ENCODE results near the gene TMEM91. TPM values are rescaled to one million over a fixed set of nuclear protein-coding genes. Genes with fewer than 3 reads are reported as not detected.
A peak's percentile ranks its signal among the peaks of the same experiment; 100 is the strongest.
"Not testable (repeated sequence)": the region's sequence is repeated elsewhere in the genome, so short reads cannot be mapped to it uniquely, and the experiment has no call there.

Gene TMEM91
- polyA plus RNA-seq, 1 donor, result 13.8 TPM

DNA sequence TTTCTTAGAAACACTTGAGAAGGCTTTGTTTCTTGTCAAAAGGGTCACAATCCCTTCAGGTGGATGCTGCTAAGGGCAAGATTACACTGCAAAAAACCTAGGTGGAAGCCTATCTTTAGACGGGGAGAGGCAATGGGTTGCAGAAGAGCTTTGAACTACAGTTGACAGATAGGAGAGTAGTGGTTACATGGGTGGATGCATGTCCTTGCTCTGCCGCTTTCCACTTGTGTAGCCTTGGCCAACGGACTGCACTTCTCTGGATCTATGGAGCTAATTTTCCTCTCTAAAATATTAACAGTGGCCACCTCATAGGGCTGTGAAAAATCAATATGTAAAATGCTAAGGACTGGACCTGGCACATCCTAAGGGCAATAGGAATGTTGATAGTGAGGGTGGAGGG, 22.3 kb downstream of the TMEM91 start:
- H3K27ac ChIP-seq (ENCODE audit: low read length), result no peak overlapping the region
- peak overlapping the region; percentile 82 for H3K4me3 ChIP-seq (ENCODE audit: low read length)

DNA sequence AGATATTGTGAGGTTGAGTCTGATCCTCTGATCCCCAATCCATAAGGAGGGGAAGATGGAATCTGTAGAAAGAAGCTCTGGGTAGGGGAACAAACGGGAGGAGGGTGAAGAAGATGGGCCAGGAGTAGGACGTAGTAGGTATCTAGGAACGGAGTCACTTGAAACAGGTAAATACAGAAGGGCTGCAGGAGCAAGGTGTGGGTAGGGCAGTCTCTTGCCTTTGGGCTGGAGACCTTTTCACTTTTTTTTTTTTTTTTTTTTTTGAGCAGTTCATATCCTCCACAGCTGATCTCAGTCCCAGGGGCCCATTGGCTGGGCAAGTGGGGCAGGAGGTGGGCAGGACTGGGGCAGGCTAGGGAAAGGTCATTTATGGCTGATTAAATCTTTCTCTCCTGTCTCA, 22.8 kb downstream of the TMEM91 start:
- Histone ChIP-seq H3K27me3 (ENCODE audit: control insufficient read depth, insufficient read depth, low read length) (no peaks in the 10 kb centered on the region), H3K4me1 (ENCODE audit: control insufficient read depth, insufficient read depth, low read length) (peaks cover 8% of the 10 kb centered on the region), H3K27ac (ENCODE audit: low read length) (no peak overlapping the region), H3K9me3 (ENCODE audit: control insufficient read depth, low read depth, low read length) (no peaks in the 10 kb centered on the region), H3K4me3 (ENCODE audit: low read length) (no peak overlapping the region), H3K36me3 (ENCODE audit: control insufficient read depth, insufficient read depth, low read length) (peaks cover 11% of the 10 kb centered on the region)
- no peak for DNase-seq
- WGBS (ENCODE audit: insufficient coverage, low lambda C conversion rate), result no CpG with 5 or more reads among the region's 3 CpGs

More for the DNA sequence above, 22.3 kb downstream of the TMEM91 start:
- no peak for DNase-seq
- no peaks in the 10 kb centered on the region for H3K27me3 ChIP-seq (ENCODE audit: control insufficient read depth, insufficient read depth, low read length)
- H3K36me3 ChIP-seq (ENCODE audit: control insufficient read depth, insufficient read depth, low read length), result peaks cover 11% of the 10 kb centered on the region
- no CpG with 5 or more reads among the region's 3 CpGs for WGBS (ENCODE audit: insufficient coverage, low lambda C conversion rate)
- H3K9me3 ChIP-seq (ENCODE audit: control insufficient read depth, low read depth, low read length), result no peaks in the 10 kb centered on the region
- peaks cover 8% of the 10 kb centered on the region for H3K4me1 ChIP-seq (ENCODE audit: control insufficient read depth, insufficient read depth, low read length)

DNA sequence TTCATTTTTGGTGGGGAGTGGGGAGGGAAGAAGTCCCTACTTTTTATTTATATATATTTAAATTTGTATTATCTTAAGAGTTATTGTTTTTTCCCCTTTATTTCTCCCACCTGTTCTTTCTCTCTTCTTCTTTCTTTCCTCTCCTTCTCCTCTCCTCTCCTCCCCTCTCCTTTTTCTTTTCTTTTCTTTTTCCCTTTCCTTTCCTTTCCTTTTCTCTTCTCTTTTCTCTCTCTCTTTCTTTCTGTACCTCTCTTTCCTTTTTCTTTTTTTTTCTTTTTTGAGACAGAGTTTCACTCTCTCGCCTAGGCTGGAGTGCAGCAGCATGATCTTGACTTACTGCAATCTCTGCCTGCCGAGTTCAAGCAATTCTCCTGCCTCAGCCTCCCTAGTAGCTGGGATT, 23.2 kb downstream of the TMEM91 start:
- WGBS (ENCODE audit: insufficient coverage, low lambda C conversion rate), result 83% methylated on average over 1 of the region's 2 CpGs
- H3K27ac ChIP-seq (ENCODE audit: low read length), result no peak overlapping the region
- no peak for DNase-seq
- no peaks in the 10 kb centered on the region for H3K9me3 ChIP-seq (ENCODE audit: control insufficient read depth, low read depth, low read length)
- H3K4me1 ChIP-seq (ENCODE audit: control insufficient read depth, insufficient read depth, low read length), result peaks cover 8% of the 10 kb centered on the region
- no peak overlapping the region for H3K4me3 ChIP-seq (ENCODE audit: low read length)
- no peaks in the 10 kb centered on the region for H3K27me3 ChIP-seq (ENCODE audit: control insufficient read depth, insufficient read depth, low read length)
- H3K36me3 ChIP-seq (ENCODE audit: control insufficient read depth, insufficient read depth, low read length), result peaks cover 11% of the 10 kb centered on the region

DNA sequence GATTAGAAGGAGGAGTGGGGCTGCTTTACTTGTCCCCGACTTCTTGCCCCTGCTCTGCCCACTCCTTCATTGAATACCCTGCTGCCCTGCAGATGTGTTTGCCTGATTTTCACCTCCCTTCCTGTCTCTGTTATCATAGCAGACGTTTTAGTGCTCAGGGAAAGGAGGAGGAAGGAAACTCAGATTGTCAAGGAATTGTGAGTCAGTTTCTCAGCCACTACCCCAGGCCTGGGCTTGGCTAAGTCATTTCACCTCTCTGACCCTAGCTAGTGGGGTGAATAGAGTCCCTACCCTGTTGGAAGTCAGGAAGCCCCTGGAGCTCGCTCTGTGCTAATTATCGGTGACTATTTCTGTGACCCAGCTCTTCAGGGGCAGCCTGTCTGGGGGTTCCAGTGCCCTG, 25.1 kb downstream of the TMEM91 start:
- WGBS (ENCODE audit: insufficient coverage, low lambda C conversion rate), result 100% methylated on average over 1 of the region's 4 CpGs
- H3K9me3 ChIP-seq (ENCODE audit: control insufficient read depth, low read depth, low read length), result no peaks in the 10 kb centered on the region
- no peaks in the 10 kb centered on the region for H3K27me3 ChIP-seq (ENCODE audit: control insufficient read depth, insufficient read depth, low read length)
- H3K36me3 ChIP-seq (ENCODE audit: control insufficient read depth, insufficient read depth, low read length), result peaks cover 11% of the 10 kb centered on the region
- peaks cover 8% of the 10 kb centered on the region for H3K4me1 ChIP-seq (ENCODE audit: control insufficient read depth, insufficient read depth, low read length)
- no peak overlapping the region for H3K27ac ChIP-seq (ENCODE audit: low read length)
- no peak for DNase-seq
- no peak overlapping the region for H3K4me3 ChIP-seq (ENCODE audit: low read length)

DNA sequence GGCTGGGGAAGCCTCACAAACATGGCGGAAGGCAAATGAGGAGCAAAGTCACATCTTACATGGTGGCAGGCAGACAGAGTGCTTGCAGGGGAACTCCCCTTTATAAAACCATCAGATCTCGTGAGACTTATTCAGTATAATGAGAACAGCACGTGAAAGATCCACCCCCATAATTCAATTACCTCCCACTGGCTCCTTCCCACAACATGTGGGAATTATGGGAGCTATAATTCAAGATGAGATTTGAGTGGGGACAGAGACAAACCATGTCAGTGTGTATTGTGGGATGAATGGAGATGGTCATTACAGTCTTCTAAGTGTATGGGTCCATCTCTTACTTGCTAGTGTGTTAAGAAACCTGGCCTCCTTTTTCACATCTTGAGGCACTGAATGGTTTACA, 25.7 kb downstream of the TMEM91 start:
- H3K27me3 ChIP-seq (ENCODE audit: control insufficient read depth, insufficient read depth, low read length), result no peaks in the 10 kb centered on the region
- WGBS (ENCODE audit: insufficient coverage, low lambda C conversion rate), result no CpG with 5 or more reads among the region's 3 CpGs
- peaks cover 11% of the 10 kb centered on the region for H3K36me3 ChIP-seq (ENCODE audit: control insufficient read depth, insufficient read depth, low read length)
- peaks cover 8% of the 10 kb centered on the region for H3K4me1 ChIP-seq (ENCODE audit: control insufficient read depth, insufficient read depth, low read length)
- DNase-seq, result no peak
- no peaks in the 10 kb centered on the region for H3K9me3 ChIP-seq (ENCODE audit: control insufficient read depth, low read depth, low read length)
- no peak overlapping the region for H3K4me3 ChIP-seq (ENCODE audit: low read length)
- H3K27ac ChIP-seq (ENCODE audit: low read length), result no peak overlapping the region

DNA sequence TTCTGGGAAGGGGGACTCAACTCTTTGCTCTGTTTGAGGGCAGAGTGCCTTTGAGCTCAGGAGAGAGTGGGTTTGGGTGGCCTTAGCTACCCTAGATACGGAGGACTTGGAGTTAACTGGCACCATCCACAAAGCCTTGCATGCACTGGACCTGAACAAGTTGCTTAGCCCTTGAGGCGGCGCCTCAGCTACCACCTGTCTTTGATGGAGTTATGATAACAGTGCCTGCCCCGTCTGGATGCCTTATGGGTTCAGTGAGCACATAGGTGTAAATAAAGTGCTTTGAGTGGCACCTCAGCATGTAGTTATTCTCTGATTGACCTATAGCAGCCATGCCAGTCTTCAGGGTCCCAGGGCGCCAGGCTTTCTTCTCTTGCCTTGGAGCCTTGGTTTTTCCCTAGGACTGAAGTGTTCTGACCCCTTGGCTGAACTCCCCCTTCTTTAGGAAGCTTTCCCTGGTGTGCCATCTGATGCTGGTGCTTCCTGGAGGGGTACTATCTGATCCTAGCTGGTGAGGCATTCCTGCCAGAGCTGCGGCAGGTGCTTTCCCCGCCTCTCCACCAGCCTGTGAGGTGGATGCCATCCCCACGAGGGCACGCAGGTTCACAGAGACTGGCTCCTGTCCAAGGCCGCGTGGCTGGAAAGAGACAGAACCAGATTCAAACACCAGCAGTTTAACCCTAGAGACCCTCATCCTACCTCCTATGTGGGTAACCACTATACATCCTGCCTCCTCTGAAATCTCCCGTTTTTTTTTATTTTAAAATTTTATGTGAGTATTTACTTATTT, 27.0 kb downstream of the TMEM91 start:
- Histone ChIP-seq H3K27me3 (ENCODE audit: control insufficient read depth, insufficient read depth, low read length) (no peaks in the 10 kb centered on the region), H3K27ac (ENCODE audit: low read length) (no peak overlapping the region), H3K36me3 (ENCODE audit: control insufficient read depth, insufficient read depth, low read length) (peaks cover 15% of the 10 kb centered on the region), H3K4me3 (ENCODE audit: low read length) (no peak overlapping the region), H3K9me3 (ENCODE audit: control insufficient read depth, low read depth, low read length) (no peaks in the 10 kb centered on the region), H3K4me1 (ENCODE audit: control insufficient read depth, insufficient read depth, low read length) (peaks cover 13% of the 10 kb centered on the region)
- WGBS (ENCODE audit: insufficient coverage, low lambda C conversion rate), result 87% methylated on average over 3 of the region's 12 CpGs
- no peak for DNase-seq

DNA sequence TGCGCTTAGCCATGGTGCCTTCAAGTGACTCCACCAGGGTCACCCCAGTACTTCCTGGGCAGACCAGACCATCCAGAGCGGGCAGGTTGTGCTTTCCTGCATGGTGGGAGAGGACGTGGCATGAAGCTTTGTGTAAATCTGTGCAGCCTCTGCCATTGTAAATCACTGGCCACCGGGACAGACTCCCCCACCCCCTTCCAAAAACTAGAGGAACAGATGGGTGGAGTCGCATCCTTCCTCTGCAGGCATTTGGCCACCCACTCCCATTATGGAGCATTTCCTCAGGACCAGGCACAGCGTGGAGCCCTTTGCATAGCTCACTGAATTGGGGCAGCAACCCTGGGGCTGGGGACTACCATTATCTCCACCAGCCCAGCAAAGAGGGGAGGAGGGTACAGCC, 29.4 kb downstream of the TMEM91 start:
- H3K9me3 ChIP-seq (ENCODE audit: control insufficient read depth, low read depth, low read length), result no peaks in the 10 kb centered on the region
- no peak overlapping the region for H3K4me3 ChIP-seq (ENCODE audit: low read length)
- no peak overlapping the region for H3K27ac ChIP-seq (ENCODE audit: low read length)
- no peak for DNase-seq
- peaks cover 21% of the 10 kb centered on the region for H3K36me3 ChIP-seq (ENCODE audit: control insufficient read depth, insufficient read depth, low read length)
- WGBS (ENCODE audit: insufficient coverage, low lambda C conversion rate), result no CpG with 5 or more reads among the region's 6 CpGs
- H3K4me1 ChIP-seq (ENCODE audit: control insufficient read depth, insufficient read depth, low read length), result peaks cover 19% of the 10 kb centered on the region
- no peaks in the 10 kb centered on the region for H3K27me3 ChIP-seq (ENCODE audit: control insufficient read depth, insufficient read depth, low read length)

DNA sequence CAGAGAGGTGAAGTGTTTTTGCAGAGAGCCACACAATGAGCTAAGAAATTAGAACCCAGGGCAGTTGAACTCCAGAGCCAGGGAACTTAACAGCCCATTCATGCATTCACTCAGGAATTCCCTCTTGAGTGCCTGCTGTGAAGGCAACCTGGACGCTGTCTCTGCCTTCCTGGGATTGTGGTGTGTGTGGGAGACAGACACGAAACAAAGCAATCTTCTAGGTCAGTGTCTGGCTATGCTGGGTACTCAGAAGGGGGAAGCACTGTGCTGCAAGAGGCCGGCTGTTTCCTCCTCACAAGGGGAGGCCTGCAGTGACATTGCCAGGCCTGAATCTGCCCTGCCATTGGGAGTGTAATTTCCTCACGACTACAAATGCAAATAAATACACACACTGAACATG, 30.9 kb downstream of the TMEM91 start:
- Histone ChIP-seq H3K27me3 (ENCODE audit: control insufficient read depth, insufficient read depth, low read length) (no peaks in the 10 kb centered on the region), H3K4me1 (ENCODE audit: control insufficient read depth, insufficient read depth, low read length) (peaks cover 19% of the 10 kb centered on the region), H3K36me3 (ENCODE audit: control insufficient read depth, insufficient read depth, low read length) (peaks cover 30% of the 10 kb centered on the region), H3K27ac (ENCODE audit: low read length) (no peak overlapping the region), H3K9me3 (ENCODE audit: control insufficient read depth, low read depth, low read length) (no peaks in the 10 kb centered on the region), H3K4me3 (ENCODE audit: low read length) (no peak overlapping the region)
- DNase-seq, result peak in 1 of 2 donors; percentile 27
- WGBS (ENCODE audit: insufficient coverage, low lambda C conversion rate), result no CpG with 5 or more reads among the region's 4 CpGs

DNA sequence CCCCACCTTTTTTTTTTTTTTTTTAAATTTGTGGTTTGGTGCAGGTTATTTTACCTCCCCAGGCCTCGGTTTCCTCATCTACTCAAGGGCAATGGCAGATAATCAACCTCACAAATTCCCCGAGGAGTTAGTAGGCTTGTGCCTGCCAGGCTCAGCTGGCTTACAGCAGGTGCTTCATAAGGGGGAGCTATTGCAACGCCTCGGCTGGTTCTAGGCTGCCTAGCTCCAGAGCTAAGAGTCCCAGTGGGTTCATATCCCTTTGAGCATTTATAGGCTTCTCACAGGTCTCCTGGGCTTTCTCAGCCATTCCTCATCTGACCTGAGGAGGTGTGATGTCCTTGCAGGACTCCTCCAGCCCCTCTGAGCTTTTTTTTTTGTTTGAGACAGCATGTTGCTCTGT, 31.9 kb downstream of the TMEM91 start:
- H3K4me1 ChIP-seq (ENCODE audit: control insufficient read depth, insufficient read depth, low read length), result peaks cover 19% of the 10 kb centered on the region
- no CpG with 5 or more reads among the region's 4 CpGs for WGBS (ENCODE audit: insufficient coverage, low lambda C conversion rate)

DNA sequence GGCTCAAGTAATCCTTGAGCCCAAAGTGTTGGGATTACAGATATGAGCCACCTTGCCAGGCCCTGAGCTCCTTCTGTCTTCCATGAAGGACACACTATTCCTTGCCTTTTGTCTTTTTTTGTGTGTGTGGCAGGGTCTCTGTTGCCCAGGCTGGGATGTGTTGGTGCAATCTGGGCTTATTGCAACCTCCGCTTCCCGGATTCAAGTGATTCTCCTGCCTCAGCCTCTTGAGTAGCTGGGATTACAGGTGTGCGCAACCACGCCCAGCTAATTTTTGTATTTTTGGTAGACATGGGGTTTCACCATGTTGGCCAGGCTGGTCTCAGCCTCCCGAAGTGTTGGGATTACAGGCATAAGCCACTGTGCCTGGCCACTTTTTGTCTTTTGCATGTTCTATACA, 32.5 kb downstream of the TMEM91 start:
- H3K27ac ChIP-seq (ENCODE audit: low read length), result peak overlapping the region; percentile 44
- H3K27me3 ChIP-seq (ENCODE audit: control insufficient read depth, insufficient read depth, low read length); H3K4me3 ChIP-seq (ENCODE audit: low read length); H3K9me3 ChIP-seq (ENCODE audit: control insufficient read depth, low read depth, low read length); DNase-seq: not testable (repeated sequence)
- H3K36me3 ChIP-seq (ENCODE audit: control insufficient read depth, insufficient read depth, low read length), result peaks cover 34% of the 10 kb centered on the region
- no CpG with 5 or more reads among the region's 5 CpGs for WGBS (ENCODE audit: insufficient coverage, low lambda C conversion rate)
- peaks cover 23% of the 10 kb centered on the region for H3K4me1 ChIP-seq (ENCODE audit: control insufficient read depth, insufficient read depth, low read length)

More for the DNA sequence above, 31.9 kb downstream of the TMEM91 start:
- peaks cover 28% of the 10 kb centered on the region for H3K36me3 ChIP-seq (ENCODE audit: control insufficient read depth, insufficient read depth, low read length)
- H3K27me3 ChIP-seq (ENCODE audit: control insufficient read depth, insufficient read depth, low read length), result no peaks in the 10 kb centered on the region
- no peak overlapping the region for H3K27ac ChIP-seq (ENCODE audit: low read length)
- no peaks in the 10 kb centered on the region for H3K9me3 ChIP-seq (ENCODE audit: control insufficient read depth, low read depth, low read length)
- no peak for DNase-seq
- no peak overlapping the region for H3K4me3 ChIP-seq (ENCODE audit: low read length)

DNA sequence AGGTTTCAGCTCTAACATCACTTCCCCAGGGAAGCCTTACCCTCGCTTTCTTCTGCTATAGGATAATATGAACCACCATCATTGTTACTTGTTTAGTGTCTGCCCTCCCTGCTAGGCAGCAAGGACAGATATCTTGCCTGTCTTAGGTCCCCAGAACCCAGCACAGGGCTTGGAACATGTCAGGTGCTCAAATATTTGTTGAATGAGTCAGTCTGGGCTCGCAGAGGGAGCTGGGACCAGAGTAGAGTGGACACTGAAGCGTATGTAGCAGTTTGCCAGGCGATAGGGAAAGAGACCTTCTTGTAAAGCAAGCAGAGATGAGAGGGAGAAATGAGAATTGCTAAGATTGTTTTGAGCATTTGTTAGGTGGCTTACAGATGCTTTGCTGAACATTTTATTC, 33.0 kb downstream of the TMEM91 start:
- Histone ChIP-seq H3K36me3 (ENCODE audit: control insufficient read depth, insufficient read depth, low read length) (peaks cover 38% of the 10 kb centered on the region), H3K4me1 (ENCODE audit: control insufficient read depth, insufficient read depth, low read length) (peaks cover 27% of the 10 kb centered on the region)

More for the DNA sequence above, 33.0 kb downstream of the TMEM91 start:
- DNase-seq, result peak; percentile 78 to 86
- no peak overlapping the region for H3K4me3 ChIP-seq (ENCODE audit: low read length)
- no peaks in the 10 kb centered on the region for H3K9me3 ChIP-seq (ENCODE audit: control insufficient read depth, low read depth, low read length)
- H3K27me3 ChIP-seq (ENCODE audit: control insufficient read depth, insufficient read depth, low read length), result no peaks in the 10 kb centered on the region
- H3K27ac ChIP-seq (ENCODE audit: low read length), result peak overlapping the region; percentile 44
- no CpG with 5 or more reads among the region's 4 CpGs for WGBS (ENCODE audit: insufficient coverage, low lambda C conversion rate)

All from large intestine (tissue), 3 donors.